CD4-positive, alpha-beta T cell treated with Interleukin-15 for 4 hours (primary cell): Measurements from ENCODE around the gene GLG1.

ENCODE experiments used
- DNase-seq: peaks from one replicate; pipeline ENCODE4 v3.0.0-alpha.2; 2020; ENCODE audit warnings: low spot score

GLG1 gene

DNA sequence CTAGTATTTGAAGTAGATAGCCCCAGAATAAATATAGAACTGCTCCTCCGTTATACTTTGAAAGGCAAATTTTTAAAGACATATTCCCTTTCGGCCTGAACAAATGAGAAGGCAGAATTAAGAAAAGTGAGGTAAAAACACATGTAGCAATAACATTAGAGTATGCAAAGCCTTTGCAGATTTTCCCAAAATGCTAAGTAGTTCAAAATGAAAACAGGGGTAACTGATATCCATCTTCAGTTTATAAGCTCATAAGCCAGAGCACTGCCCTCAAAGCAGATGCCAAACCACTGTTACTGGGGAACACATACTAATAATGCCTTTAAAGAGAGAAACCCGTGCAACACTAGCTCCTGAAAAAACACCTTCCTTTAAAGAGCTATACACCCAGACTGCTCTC, 134.4 kb downstream of the GLG1 start:
- DNase-seq: no peak

DNA sequence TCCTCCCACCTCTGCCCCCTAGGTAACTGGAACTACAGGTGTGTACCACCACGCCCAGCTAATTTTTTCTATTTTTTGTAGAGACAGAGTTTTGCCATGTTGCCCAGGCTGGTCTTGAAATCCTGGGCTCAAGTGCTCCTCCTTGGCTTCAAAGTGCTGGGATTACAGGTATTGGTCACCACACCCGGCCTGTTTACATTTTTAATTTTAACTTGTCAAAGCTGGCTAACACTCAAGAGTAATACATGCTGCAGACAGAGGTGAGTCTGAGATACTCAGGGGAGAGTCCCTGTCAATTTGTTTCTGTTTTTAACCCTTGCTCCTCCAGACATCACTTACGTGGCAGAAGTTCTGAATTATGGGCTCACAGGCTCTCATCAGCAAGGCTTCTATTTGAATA, 134.9 kb downstream of the GLG1 start:
- no peak for DNase-seq

DNA sequence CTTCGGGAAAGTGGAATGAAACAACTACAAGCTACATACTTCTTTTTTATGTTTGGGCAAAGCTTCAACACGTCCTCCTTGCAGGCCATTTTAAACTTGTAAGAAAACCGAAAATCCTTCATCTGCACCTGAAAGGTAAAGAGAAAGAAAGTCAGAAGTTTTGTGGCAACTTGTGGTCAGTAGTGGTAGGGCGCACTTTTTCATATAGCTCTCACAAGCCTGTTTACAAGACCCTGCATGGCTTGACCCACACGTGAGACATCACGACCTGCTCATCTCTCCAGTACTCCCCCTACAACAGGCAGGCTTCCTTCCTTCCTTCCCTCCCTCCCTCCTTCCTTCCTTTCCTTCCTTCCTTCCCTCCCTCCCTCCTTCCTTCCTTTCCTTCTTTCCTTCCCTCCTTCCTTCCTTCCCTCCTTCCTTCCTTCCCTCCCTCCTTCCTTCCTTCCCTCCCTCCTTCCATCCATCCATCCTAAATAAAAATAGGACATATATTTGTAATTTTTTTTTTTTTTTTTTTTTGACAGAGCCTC, 136.9 kb downstream of the GLG1 start:
- no peak for DNase-seq

DNA sequence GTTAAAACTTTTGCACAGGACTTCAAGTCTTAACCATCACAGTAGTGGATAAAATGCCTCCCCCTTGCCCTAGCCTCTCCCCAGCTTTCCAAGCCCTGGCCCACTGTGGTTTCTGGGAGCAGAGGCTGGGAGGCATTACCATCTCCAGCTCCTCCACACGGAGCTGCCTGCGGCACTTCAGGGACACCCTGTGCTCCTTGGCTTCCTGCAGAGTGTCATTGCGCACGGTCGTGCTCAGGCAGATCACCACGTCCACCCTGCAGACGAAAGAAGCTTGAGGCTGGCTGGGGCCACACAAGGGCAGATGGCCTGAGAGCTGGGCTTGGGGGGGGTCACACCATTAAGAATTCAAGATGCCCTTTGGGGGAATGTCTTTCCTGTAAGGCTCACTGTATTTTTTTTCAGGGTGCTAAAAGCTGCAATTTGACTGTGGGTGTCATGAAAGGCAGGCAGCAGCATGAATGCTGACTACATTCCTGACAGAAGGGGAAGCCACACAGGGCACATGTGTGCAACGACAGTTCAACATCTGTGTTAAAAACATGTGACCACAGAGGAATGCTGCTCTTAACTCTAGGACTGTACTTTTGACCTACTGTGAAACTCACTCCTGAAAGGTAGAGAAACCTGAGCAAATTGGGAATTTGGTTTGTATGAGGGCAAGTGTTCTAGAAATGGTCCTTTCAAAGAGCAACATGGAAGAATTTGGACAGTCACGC, 137.9 kb downstream of the GLG1 start:
- DNase-seq: no peak

DNA sequence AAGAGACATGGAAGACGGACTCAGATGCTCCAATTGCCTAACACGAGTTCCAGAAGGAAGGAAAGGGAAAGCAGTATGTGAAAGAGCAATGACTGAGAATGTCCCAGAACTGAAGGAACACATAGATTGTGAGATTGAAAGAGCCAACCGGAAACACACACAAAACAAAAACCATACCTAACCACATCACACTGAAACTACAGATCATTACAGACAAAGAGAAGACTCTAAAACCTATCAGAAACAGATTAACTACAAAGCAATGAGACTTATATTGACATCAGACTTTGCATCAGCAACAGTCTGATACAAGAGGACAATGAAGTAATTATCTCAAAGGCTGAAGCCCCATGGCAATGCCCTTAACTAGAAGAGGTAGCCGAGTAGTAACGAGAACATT, 140.0 kb downstream of the GLG1 start:
- no peak for DNase-seq

DNA sequence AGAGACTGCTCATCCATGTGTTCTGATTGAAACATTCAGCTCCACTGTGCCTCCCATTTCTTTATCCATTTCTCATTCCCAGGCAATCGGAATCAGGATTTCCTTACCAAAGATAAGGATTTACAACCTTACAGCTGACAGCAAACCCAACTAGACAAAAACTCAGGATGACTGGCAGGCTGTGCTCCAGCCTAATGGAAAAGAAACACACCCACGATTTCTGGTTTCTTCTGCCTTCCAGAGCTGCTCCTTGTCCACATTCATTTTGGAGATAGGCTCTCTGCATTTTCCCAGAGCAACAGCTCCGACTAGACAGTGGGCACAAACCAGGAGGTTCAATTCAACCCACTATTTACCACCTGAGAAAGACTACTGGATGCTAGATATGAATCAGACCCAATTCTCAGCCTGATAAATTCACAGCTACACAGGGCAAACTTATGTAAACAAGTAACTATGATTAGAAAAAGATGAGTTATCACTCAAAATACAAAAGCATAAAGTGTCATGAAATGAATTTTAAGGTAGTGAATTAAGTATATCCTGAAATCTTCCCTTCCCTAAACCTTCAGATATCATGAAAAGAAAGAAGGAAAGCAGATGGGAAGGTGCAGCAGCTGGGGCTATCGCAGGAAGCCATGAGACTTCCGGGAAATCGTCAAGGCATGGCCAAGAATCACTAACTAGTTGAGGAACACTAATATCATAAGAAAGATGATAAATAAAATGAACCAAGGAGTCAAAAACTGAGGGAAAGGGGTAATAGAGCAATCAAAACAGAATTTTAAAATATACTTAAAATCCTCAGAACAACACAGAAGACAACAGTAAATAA, 140.8 kb downstream of the GLG1 start:
- no peak for DNase-seq

DNA sequence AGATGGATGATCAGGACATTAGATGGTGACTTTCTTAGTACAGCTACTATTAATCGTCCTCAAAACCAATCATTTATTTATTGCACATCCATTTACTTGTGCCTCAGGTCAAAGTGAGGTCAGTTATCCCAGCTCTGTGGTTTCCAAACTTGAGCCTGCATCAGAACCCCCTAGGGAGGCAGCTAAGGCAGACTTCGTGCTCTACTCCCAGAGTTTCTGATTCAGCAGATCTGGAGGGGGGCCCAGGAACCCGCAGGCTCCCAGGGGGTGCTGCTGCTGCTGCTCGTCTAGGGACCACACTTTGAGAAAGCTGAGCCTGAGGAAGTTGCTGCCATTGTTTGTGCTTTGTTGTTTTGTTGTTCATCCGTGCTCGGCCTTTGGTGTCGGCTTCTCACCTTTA, 141.6 kb downstream of the GLG1 start:
- no peak for DNase-seq

DNA sequence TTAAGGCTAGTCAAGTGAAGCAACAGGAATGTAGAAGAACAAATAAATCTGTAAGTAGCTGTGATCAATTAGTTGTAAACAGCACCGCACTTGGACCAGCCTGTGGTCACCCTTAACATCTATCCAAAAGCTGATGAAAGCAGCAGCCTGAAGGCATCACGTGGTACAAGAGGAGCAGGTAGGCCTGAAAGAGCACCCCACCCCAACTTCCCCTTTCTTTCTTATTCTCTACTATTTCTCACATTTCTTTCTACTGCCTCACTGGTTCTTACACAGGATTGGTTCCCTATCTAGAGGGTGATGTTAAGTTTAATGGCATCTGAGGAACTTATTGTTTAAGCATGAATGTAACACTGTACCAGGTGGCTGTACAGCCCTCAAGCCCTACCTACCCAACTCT, 143.0 kb downstream of the GLG1 start:
- no peak for DNase-seq

DNA sequence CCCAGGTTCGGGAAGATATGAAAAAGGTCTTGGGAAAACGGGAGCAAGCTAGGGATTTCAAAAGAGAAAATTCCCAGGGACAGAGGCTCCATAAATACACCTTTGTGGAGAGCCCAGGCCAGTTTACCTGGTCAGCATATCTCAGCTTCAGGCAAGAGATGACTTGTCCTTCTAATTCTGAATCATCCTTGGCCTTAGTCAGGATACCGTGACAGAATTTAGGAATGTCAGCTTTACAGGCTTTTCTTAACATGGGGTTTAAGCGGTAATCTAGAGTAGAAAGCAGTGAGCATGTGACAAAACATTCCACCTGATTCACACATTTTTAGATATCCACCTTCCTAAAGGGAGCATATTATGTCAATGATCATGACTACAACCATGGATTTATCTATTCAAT, 144.6 kb downstream of the GLG1 start:
- DNase-seq: no peak

DNA sequence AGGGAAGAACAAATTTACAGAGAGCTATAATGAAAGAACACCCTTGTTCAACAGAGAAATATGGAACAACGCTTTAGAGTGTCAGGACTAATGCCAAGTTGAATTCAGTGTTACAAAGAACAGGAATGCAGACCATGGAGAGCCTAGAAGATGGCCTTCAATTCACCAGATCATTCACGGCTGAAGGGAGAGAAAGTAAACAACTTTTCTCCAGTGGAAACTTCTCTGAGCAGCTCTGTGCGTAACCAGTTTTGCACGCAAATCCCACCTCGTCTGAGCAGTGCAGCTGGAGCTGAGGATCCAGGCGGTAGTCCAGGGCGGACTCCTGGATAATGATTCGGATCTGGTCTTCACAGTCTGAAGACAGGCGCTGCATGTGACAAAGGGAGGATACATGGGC, 145.1 kb downstream of the GLG1 start:
- DNase-seq: no peak

DNA sequence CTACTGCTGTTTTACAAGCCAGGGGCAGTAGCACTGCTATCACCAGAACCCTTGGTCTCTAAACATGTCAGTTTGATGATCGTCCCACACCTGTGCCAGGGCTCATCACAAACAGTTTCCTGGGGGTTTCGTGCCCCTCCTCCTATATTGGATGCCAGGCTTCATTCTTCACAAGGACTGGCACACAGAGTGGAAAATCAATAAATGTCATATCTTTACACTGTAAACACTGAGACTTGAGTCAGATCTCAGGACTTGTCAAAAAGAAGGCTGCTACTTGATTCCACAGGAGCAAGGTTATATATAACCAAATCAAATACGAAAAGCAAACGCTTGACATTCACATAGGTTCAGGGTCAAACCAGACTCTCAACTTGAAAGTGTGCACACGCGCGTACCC, 146.4 kb downstream of the GLG1 start:
- DNase-seq: no peak

DNA sequence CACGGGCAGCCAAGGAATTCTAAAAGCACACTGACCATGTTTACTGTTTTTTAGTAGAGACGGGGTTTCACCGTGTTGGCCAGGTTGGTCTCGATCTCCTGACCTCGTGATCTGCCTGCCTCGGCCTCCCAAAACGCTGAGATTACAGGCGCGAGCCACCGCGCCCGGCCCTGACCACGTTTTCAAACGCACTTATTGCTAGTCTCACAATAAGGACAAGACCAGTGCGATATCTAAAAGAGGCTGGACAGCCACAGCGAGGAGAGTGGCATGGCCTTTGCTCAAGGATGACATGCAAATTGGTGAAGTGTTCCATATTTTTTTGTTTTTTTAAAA, 150.7 kb downstream of the GLG1 start:
- DNase-seq: no peak

DNA sequence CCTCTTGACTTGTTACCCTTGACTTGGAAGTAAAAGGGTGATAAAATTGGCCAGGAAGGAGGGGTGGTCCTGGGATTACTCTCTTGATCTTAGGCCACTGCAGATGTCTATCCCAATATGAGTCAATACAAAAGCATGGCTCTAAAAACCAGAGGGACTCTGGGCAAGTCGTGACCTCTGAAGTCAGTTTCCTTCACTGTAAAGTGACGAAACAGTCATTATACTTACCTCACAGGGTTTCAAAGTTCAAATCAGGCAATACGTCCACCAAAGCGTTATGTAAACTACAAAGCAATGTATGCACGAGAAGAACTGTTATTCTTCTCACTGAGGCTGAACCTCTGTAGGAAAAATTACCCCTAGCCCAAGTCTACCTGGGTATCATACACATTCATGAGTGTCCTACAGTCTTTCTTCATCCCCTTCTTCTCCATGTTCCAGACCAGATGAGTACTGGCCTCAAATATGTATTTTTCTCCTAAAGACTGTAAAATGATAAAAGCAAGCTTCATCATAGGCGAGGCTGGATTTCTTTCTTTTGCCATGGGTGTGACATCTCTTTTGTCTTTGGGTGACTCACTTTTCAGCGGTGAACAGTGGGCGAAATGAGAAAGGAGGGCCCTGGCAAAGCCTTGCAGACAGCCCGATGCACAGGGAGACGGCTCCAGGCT, 151.2 kb downstream of the GLG1 start:
- DNase-seq: no peak

DNA sequence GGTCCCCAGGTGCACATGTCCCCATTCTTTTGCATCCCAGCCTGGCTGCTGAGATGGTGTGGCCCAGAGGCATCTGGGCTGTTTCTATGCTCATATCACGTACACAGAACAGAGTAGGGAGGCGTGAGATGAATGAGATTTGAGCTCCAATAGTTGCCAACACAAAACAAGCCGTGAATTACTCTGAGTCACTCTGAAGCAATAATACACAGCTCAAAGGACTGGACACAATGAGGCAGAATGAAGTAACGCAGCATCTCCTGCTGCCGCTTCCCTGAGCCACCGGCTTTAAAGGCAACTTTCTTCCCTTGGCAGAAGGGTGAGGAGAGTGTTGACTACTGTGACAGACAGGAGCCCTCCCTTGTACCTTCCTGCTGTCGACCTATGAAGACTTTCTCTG, 151.7 kb downstream of the GLG1 start:
- no peak for DNase-seq

DNA sequence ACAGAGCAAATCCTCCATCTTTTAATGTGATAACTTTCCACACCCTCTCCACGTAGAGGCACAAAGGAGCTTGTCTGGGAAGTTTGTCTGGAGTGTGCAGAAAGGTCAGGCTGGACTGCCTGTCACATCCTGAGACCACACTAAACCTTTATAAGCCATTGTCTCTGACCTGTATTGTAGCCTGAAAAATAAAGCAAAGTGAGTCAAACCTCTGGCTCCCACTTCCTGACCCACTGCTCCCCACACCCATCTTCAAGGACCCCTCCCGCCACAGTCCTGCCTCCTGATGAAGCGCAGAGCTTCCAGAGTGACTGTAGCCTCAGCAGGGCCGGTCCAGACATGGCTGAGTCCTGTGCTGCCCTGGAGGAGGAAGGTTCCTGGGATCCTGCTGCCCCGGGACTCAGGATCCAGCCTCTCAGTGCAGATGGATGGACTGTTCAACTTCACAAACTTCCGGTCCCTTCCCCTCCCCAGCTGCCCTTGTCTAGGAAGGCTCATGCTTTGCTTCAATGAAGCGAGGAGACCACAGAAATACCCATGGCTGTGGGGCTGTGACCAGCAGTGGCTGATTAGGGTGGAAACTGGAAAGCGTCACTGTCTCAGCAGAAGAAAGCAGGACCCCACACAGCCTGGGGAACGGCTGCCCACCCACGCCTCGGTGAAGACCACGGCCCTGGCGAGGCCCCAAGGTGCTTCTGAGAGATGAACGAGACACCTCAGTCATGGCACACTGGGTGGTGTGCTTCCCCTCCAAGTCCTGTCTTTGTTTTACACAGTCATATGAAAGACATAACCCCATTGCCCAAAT, 154.8 kb downstream of the GLG1 start:
- no peak for DNase-seq

DNA sequence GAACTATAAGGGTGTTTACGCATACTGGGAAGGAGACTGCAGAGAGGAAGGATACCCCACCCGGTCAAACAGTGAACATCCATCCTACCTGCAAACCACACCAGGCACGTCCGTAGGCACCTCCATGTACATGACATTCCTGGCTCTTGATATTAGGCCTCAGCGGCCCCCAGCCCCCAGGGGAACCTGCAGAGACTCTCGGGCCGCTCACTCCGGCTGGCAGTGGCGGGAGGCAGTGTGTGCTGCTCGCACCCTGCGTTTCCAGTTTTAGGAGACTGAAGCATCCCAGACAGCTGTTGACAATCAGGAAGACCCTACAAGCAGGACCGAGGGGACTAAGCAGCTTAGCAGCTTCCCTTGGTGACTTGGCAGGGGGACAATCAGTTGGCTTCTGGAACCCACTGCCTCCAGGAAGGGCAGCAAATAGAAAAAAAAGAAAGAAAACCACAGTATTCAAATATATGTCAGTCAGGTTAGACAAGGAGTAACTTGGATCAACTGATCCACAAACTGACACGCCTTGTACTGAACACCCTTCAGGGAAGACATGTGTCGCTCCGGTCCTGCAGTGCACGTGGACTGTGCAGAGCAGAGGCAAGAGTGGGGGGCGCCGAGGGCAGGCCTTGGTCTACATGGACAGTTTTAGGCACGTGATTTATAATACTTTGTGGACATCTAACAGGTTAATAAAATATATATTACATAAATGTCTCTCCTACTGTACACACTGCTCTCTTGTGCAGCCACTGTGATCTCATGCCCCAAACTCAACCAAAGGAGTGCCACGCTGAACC, 155.8 kb downstream of the GLG1 start:
- DNase-seq: no peak

DNA sequence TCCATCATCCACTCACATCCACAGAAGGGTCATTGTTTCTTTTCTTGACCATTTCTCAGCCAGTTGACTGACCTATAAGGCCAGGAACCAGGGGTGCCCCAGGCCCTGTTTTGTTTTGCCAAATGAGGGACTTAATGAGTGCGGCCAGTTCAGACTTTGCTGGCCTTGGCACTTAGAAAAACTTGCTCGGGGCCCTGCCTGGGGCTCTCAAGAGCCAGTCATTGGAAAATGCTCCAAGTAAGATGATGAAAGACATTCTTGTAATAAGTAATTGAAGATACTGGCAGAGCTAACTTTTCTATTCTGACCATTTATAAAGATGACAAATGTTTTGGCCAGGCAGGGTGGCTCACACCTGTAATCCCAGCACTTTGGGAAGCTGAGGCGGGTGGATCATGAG, 156.7 kb downstream of the GLG1 start:
- no peak for DNase-seq

DNA sequence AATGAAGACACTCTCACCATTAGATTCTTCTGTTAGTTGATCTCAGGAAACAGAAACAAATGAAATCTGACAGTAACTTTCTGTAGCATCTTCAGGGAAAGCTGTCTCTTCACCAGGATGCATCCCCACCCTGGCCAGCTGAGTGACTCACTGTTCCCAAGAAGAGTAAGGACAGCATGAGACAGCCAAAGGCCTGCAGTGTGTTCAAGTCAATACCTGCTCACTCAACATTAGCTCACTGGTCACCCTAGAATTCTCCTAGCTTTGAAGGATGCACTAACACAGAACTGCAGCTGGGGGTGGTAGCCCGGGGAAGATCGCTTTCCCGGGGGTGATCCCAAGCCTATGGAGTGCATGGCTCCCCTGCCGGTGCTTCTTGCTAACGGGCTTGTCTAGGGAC, 157.4 kb downstream of the GLG1 start:
- no peak for DNase-seq

DNA sequence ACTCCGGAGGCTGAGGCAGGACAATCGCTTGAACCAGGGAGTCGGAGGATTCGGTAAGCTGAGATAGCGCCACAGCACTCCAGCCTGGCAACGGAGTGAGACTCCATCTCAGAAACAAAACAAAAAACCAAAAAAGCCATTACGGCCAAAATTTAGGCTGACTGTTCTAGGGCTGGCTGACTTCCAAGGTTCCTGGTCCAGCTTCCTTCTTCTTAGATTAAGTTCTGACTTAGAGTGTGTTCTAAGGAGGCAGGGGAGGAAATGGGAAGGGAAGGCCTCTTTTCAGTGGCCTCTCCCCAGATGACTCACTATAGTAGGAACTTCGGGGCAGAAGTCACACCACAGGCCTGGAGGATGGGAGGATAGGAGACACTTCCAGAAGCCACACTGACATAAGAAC, 157.9 kb downstream of the GLG1 start:
- DNase-seq: no peak

DNA sequence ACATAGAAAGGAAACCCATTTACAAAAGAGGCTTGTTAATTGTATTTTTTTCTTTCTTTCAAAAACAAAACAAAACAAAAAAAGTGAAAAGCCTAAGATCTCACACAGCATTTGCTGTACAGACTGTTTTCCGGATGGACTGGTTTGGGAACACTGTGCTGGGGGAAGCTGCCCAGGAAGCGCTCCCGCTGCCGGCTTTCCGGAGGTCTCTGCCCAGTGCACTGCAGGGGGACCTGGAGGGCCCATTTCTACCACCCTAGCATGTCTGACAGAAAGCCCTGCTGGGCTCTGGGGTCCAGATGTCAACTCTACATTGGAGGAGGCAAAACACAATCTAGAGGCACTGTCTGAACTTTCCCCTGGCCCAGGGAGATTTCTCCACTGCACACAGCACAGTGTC, 159.3 kb downstream of the GLG1 start:
- DNase-seq: no peak

DNA sequence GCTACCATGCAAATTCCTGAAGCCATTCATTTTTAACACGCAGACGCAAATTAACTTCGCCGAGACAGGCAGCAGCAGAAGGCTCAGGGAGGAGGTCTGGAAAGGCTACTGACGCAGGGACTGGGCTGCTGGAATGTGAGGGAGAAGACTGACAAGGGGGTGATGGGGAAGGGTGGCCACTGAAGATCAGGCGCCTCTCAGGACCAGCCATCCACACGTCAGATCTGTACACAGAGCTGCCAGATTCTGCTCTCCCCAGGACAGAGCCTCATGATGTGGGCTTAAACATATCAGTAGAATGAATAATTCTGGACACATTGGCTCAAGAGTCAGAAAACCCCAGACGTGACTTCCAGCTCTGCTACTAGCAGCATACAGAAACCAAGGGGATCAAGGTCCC, 160.0 kb downstream of the GLG1 start:
- no peak for DNase-seq
